ENCODE data around the gene AMPH. TPM values are rescaled to one million over a fixed set of nuclear protein-coding genes. Genes with fewer than 3 reads are reported as not detected.
"Not testable (repeated sequence)": the region's sequence is repeated elsewhere in the genome, so short reads cannot be mapped to it uniquely, and the experiment has no call there.

Gene AMPH
- total RNA-seq, 1 experiment from 2014 or later, result 14.0 TPM

- peak; percentile 71 for DNase-seq (ENCODE audit: low read depth)
These were observed 232.3 kb downstream of the AMPH start for GRCh38 chr7:38398725-38399321.

GRCh38 chr7:38396852-38397251 lies 234.3 kb downstream of the AMPH start:
- DNase-seq (ENCODE audit: low read depth), result no peak

- DNase-seq (ENCODE audit: low read depth), result not testable (repeated sequence)
These were observed 235.1 kb downstream of the AMPH start for GRCh38 chr7:38395921-38396552.

GRCh38 chr7:38394660-38395059 lies 236.5 kb downstream of the AMPH start:
- DNase-seq (ENCODE audit: low read depth), result no peak

GRCh38 chr7:38393874-38394273 lies 237.3 kb downstream of the AMPH start:
- DNase-seq (ENCODE audit: low read depth), result no peak

- no peak for DNase-seq (ENCODE audit: low read depth)
These were observed 239.4 kb downstream of the AMPH start for GRCh38 chr7:38391751-38392150.

- no peak for DNase-seq (ENCODE audit: low read depth)
These were observed 245.5 kb downstream of the AMPH start for GRCh38 chr7:38385682-38386081.

GRCh38 chr7:38383281-38383680 lies 247.9 kb downstream of the AMPH start:
- DNase-seq (ENCODE audit: low read depth), result no peak

- DNase-seq (ENCODE audit: low read depth), result peak; percentile 60
These were observed 248.5 kb downstream of the AMPH start for GRCh38 chr7:38382684-38383083.

- no peak for DNase-seq (ENCODE audit: low read depth)
These were observed 255.7 kb downstream of the AMPH start for GRCh38 chr7:38375453-38375852.

- peak; percentile 46 for DNase-seq (ENCODE audit: low read depth)
These were observed 256.7 kb downstream of the AMPH start for GRCh38 chr7:38374507-38374906.

GRCh38 chr7:38373155-38373554 lies 258.0 kb downstream of the AMPH start:
- DNase-seq (ENCODE audit: low read depth), result peak; percentile 25

- no peak for DNase-seq (ENCODE audit: low read depth)
These were observed 258.9 kb downstream of the AMPH start for GRCh38 chr7:38372290-38372689.

GRCh38 chr7:38369816-38370493 lies 261.2 kb downstream of the AMPH start:
- DNase-seq (ENCODE audit: low read depth), result peak; percentile 92

GRCh38 chr7:38368191-38368605 lies 263.0 kb downstream of the AMPH start:
- DNase-seq (ENCODE audit: low read depth), result peak; percentile 90

- DNase-seq (ENCODE audit: low read depth), result peak; percentile 62
These were observed 263.8 kb downstream of the AMPH start for GRCh38 chr7:38367301-38367890.

- peak; percentile 67 for DNase-seq (ENCODE audit: low read depth)
These were observed 267.8 kb downstream of the AMPH start for GRCh38 chr7:38363379-38363778.

- DNase-seq (ENCODE audit: low read depth), result not testable (repeated sequence)
These were observed 268.4 kb downstream of the AMPH start for GRCh38 chr7:38362611-38363237.

- no peak for DNase-seq (ENCODE audit: low read depth)
These were observed 270.4 kb downstream of the AMPH start for GRCh38 chr7:38360776-38361175.

- DNase-seq (ENCODE audit: low read depth), result peak; percentile 50
These were observed 272.0 kb downstream of the AMPH start for GRCh38 chr7:38359071-38359601.

- DNase-seq (ENCODE audit: low read depth), result not testable (repeated sequence)
These were observed 272.8 kb downstream of the AMPH start for GRCh38 chr7:38358273-38358831.

All from Daoy (cell line).